HepG2 (cell line): ENCODE measurements around the gene FOXD3. TPM values are rescaled to one million over a fixed set of nuclear protein-coding genes. Genes with fewer than 3 reads are reported as not detected.

Experiments
- ELF4 ChIP-seq: sonication (generic); formaldehyde crosslinking; IDR thresholded peaks from 2 replicates; pipeline ENCODE4 v1.5.0; 2020; ENCODE audit warnings: missing genetic modification reagents, mild to moderate bottlenecking, moderate library complexity, borderline replicate concordance
- GPN1 ChIP-seq: sonication (generic); formaldehyde crosslinking; IDR thresholded peaks from 2 replicates; pipeline ENCODE4 v1.5.1; 2020; ENCODE audit warnings: missing genetic modification reagents, borderline replicate concordance
- KMT2B ChIP-seq: IDR thresholded peaks from 2 replicates; pipeline ENCODE4 v1.6.1; 2016; ENCODE audit warnings: missing genetic modification reagents, missing compliant biosample characterization
- NR2F6 ChIP-seq, 2 experiments: IDR thresholded peaks; 2 replicates each; pipeline ENCODE4 v1.6.1; 2016; ENCODE audit warnings: antibody characterized with exemption in 1 of 2, mild to moderate bottlenecking in 1 of 2
- NR3C1 ChIP-seq: sonication (generic); formaldehyde crosslinking; IDR thresholded peaks from 2 replicates; pipeline ENCODE4 v1.4.0; 2020; ENCODE audit warnings: missing genetic modification reagents
- POGZ ChIP-seq: sonication (generic); formaldehyde crosslinking; IDR thresholded peaks from 2 replicates; pipeline ENCODE4 v1.4.0; 2020; ENCODE audit warnings: mild to moderate bottlenecking, missing genetic modification reagents
- SP5 ChIP-seq: IDR thresholded peaks from 2 replicates; pipeline ENCODE4 v1.6.1; 2016; ENCODE audit warnings: low read depth, borderline replicate concordance
- TOPORS ChIP-seq: sonication (generic); formaldehyde crosslinking; IDR thresholded peaks from 2 replicates; pipeline ENCODE4 v1.8.0; 2023; ENCODE audit warnings: mild to moderate bottlenecking, missing genetic modification reagents
- ZC3H4 ChIP-seq: sonication (generic); formaldehyde crosslinking; IDR thresholded peaks from 2 replicates; pipeline ENCODE4 v1.4.0; 2020; ENCODE audit warnings: missing genetic modification reagents, borderline replicate concordance
- ZKSCAN1 ChIP-seq: fragments of 150-350 bp; IDR thresholded peaks from 2 replicates; pipeline ENCODE4 v1.6.1; 2014; ENCODE audit warnings: low read length
- ZKSCAN8 ChIP-seq: IDR thresholded peaks from 2 replicates; pipeline ENCODE4 v1.6.1; 2016; ENCODE audit warnings: borderline replicate concordance, missing genetic modification reagents, missing compliant biosample characterization
- polyA plus RNA-seq, 8 experiments: library from polyadenylated mRNA; depleted of rRNA in 3 of 8; stranded (reverse) in 7 of 8; unstranded in 1 of 8; fragments of >200 nt; fragmentation: Illumina TruSeq in 4 of 8; extraction: Trizol in 4 of 8; gene quantifications; 2 replicates each; pipeline versions ENCODE4 v1.2.1 to v1.2.3, GENCODE V29; 2011 to 2016; ENCODE audit warnings: low read depth in 4 of 8, missing spikeins in 1 of 8, mixed read lengths in 1 of 8; ENCODE audit not compliant: insufficient read depth in 1 of 8
- total RNA-seq, 5 experiments: library from RNA; depleted of rRNA; stranded (reverse); fragments of >200 nt; fragmentation: Illumina TruSeq; extraction: Trizol; gene quantifications; 2 replicates each; pipeline ENCODE4 v1.2.3, GENCODE V29; 2016; ENCODE audit warnings: low read depth in 1 of 5
- TF ChIP-seq, protein P1 (sequence below): sonication (generic); formaldehyde crosslinking; conservative IDR thresholded peaks from 2 replicates; pipeline ENCODE4 v1.4.0; 2020; ENCODE audit warnings: missing genetic modification reagents
- TF ChIP-seq, protein P2 (sequence below): sonication (generic); formaldehyde crosslinking; IDR thresholded peaks from 2 replicates; pipeline ENCODE4 v1.5.0; 2020; ENCODE audit warnings: mild to moderate bottlenecking, missing genetic modification reagents
- TF ChIP-seq, protein P3 (sequence below): sonication (generic); formaldehyde crosslinking; IDR thresholded peaks from 2 replicates; pipeline ENCODE4 v1.9.0; 2022; ENCODE audit warnings: missing genetic modification reagents, mild to moderate bottlenecking, borderline replicate concordance

The FOXD3 gene
- total and polyA plus RNA-seq, 2 of the 13 experiments (the other 11 are each of a cell fraction or from before 2014, with no cell fraction given) = not detected

DNA sequence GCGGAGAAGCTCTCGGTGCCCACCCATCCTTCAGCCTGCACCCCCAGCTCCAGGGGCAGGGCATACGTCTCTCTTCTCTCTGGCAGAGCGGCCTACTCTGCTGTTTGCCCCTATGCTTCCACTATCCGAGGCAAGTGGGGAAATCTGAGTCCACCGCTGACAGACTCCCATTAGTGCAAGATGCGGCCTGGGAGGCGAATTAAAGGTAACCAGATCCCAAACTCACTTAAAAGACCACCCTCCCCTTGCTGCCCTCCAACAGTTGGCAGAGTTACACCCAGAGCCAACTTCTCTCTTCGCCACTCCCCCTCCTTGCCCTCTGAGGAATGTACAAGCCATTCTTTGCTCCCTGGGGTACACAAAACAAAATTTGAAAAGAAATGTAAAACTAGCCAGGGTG lies 6.4 kb downstream of the FOXD3 start (continued):
- TF ChIP-seq, protein P1, sequence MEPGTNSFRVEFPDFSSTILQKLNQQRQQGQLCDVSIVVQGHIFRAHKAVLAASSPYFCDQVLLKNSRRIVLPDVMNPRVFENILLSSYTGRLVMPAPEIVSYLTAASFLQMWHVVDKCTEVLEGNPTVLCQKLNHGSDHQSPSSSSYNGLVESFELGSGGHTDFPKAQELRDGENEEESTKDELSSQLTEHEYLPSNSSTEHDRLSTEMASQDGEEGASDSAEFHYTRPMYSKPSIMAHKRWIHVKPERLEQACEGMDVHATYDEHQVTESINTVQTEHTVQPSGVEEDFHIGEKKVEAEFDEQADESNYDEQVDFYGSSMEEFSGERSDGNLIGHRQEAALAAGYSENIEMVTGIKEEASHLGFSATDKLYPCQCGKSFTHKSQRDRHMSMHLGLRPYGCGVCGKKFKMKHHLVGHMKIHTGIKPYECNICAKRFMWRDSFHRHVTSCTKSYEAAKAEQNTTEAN (CRISPR knock-in tag) = no peak
- TF ChIP-seq ZC3H4 = no peak
- no peak for TF ChIP-seq TOPORS (CRISPR knock-in tag)
- TF ChIP-seq NR2F6 (IDR thresholded peaks at IDR 0.05) = no peak
- TF ChIP-seq NR2F6 (CRISPR knock-in tag; IDR thresholded peaks at IDR 0.05) = no peak
- TF ChIP-seq, protein P2, sequence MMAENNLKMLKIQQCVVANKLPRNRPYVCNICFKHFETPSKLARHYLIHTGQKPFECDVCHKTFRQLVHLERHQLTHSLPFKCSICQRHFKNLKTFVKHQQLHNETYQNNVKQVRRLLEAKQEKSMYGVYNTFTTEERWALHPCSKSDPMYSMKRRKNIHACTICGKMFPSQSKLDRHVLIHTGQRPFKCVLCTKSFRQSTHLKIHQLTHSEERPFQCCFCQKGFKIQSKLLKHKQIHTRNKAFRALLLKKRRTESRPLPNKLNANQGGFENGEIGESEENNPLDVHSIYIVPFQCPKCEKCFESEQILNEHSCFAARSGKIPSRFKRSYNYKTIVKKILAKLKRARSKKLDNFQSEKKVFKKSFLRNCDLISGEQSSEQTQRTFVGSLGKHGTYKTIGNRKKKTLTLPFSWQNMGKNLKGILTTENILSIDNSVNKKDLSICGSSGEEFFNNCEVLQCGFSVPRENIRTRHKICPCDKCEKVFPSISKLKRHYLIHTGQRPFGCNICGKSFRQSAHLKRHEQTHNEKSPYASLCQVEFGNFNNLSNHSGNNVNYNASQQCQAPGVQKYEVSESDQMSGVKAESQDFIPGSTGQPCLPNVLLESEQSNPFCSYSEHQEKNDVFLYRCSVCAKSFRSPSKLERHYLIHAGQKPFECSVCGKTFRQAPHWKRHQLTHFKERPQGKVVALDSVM (CRISPR knock-in tag) = no peak
- TF ChIP-seq, protein P3, sequence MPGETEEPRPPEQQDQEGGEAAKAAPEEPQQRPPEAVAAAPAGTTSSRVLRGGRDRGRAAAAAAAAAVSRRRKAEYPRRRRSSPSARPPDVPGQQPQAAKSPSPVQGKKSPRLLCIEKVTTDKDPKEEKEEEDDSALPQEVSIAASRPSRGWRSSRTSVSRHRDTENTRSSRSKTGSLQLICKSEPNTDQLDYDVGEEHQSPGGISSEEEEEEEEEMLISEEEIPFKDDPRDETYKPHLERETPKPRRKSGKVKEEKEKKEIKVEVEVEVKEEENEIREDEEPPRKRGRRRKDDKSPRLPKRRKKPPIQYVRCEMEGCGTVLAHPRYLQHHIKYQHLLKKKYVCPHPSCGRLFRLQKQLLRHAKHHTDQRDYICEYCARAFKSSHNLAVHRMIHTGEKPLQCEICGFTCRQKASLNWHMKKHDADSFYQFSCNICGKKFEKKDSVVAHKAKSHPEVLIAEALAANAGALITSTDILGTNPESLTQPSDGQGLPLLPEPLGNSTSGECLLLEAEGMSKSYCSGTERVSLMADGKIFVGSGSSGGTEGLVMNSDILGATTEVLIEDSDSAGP = no peak
- no peak for TF ChIP-seq GPN1 (CRISPR knock-in tag)
- no peak for TF ChIP-seq NR3C1 (CRISPR knock-in tag)
- TF ChIP-seq ZKSCAN1 = no peak
- TF ChIP-seq POGZ (CRISPR knock-in tag) = no peak
- no peak for TF ChIP-seq KMT2B (CRISPR knock-in tag)
- TF ChIP-seq SP5 (CRISPR knock-in tag) = no peak
- no peak for TF ChIP-seq ZKSCAN8
- no peak for TF ChIP-seq ELF4
